ENCODE results near the gene PLCD3. TPM values are rescaled to one million over a fixed set of nuclear protein-coding genes. Genes with fewer than 3 reads are reported as not detected.
A peak's percentile ranks its signal among the peaks of the same experiment; 100 is the strongest.

Gene PLCD3
- total and polyA plus RNA-seq, 2 of the 13 experiments (the other 11 are each of a cell fraction or from before 2014, with no cell fraction given), result 11.3 to 39.1 TPM

GRCh38 chr17:45146890-45147580, 14.7 kb upstream of the PLCD3 start (continued):
- no peak for TF ChIP-seq THYN1 (CRISPR knock-in tag; IDR thresholded peaks at IDR 0.05; ENCODE audit: borderline replicate concordance, low read depth)
- no peak for TF ChIP-seq ZNF510 (CRISPR knock-in tag; IDR thresholded peaks at IDR 0.05; ENCODE audit: low read depth)
- TF ChIP-seq YY1 (IDR thresholded peaks at IDR 0.05; ENCODE audit: insufficient read depth, insufficient replicate concordance, low read depth, low read length), result peak; percentile 91
- TF ChIP-seq NCOA1 (CRISPR knock-in tag; IDR thresholded peaks at IDR 0.05), result 0 out of 2 replicates have a peak, but pooled peaks have one; percentile 22
- TF ChIP-seq ZNF230 (CRISPR knock-in tag; IDR thresholded peaks at IDR 0.05), result no peak
- TF ChIP-seq ZNF564 (CRISPR knock-in tag; IDR thresholded peaks at IDR 0.05), result no peak
- TF ChIP-seq ZNF550 (CRISPR knock-in tag; IDR thresholded peaks at IDR 0.05; ENCODE audit: borderline replicate concordance), result 0 out of 2 replicates have a peak, but pooled peaks have one; percentile 60
- no peak for TF ChIP-seq ZNF562 (CRISPR knock-in tag; IDR thresholded peaks at IDR 0.05; ENCODE audit: borderline replicate concordance)
- no peak for TF ChIP-seq TBX3 (IDR thresholded peaks at IDR 0.05; ENCODE audit: borderline replicate concordance)
- no peak for TF ChIP-seq PAWR (CRISPR knock-in tag; IDR thresholded peaks at IDR 0.05; ENCODE audit: borderline replicate concordance)
- no peak for TF ChIP-seq FOXK1 (CRISPR knock-in tag; IDR thresholded peaks at IDR 0.05; ENCODE audit: borderline replicate concordance, low read depth)
- no peak for TF ChIP-seq ZUFSP (CRISPR knock-in tag; IDR thresholded peaks at IDR 0.05; ENCODE audit: borderline replicate concordance)
- TF ChIP-seq TEAD2 (CRISPR knock-in tag; IDR thresholded peaks at IDR 0.05), result no peak
- TF ChIP-seq ZNF225 (CRISPR knock-in tag; IDR thresholded peaks at IDR 0.05), result 0 out of 2 replicates have a peak, but pooled peaks have one; percentile 19
- TF ChIP-seq ZNF720 (CRISPR knock-in tag; IDR thresholded peaks at IDR 0.05), result no peak
- no peak for TF ChIP-seq BRD4 (CRISPR knock-in tag; IDR thresholded peaks at IDR 0.05)
- TF ChIP-seq, protein P1, sequence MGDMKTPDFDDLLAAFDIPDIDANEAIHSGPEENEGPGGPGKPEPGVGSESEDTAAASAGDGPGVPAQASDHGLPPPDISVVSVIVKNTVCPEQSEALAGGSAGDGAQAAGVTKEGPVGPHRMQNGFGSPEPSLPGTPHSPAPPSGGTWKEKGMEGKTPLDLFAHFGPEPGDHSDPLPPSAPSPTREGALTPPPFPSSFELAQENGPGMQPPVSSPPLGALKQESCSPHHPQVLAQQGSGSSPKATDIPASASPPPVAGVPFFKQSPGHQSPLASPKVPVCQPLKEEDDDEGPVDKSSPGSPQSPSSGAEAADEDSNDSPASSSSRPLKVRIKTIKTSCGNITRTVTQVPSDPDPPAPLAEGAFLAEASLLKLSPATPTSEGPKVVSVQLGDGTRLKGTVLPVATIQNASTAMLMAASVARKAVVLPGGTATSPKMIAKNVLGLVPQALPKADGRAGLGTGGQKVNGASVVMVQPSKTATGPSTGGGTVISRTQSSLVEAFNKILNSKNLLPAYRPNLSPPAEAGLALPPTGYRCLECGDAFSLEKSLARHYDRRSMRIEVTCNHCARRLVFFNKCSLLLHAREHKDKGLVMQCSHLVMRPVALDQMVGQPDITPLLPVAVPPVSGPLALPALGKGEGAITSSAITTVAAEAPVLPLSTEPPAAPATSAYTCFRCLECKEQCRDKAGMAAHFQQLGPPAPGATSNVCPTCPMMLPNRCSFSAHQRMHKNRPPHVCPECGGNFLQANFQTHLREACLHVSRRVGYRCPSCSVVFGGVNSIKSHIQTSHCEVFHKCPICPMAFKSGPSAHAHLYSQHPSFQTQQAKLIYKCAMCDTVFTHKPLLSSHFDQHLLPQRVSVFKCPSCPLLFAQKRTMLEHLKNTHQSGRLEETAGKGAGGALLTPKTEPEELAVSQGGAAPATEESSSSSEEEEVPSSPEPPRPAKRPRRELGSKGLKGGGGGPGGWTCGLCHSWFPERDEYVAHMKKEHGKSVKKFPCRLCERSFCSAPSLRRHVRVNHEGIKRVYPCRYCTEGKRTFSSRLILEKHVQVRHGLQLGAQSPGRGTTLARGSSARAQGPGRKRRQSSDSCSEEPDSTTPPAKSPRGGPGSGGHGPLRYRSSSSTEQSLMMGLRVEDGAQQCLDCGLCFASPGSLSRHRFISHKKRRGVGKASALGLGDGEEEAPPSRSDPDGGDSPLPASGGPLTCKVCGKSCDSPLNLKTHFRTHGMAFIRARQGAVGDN (CRISPR knock-in tag; IDR thresholded peaks at IDR 0.05), result peak; percentile 79
- no peak for TF ChIP-seq ZZZ3 (CRISPR knock-in tag; IDR thresholded peaks at IDR 0.05; ENCODE audit: borderline replicate concordance)
- TF ChIP-seq MAZ (IDR thresholded peaks at IDR 0.05; ENCODE audit: borderline replicate concordance, low read depth, low read length), result no peak; the same call in 1 of the 2 replicates
- TF ChIP-seq MAZ (CRISPR knock-in tag; IDR thresholded peaks at IDR 0.05; ENCODE audit: low read depth), result no peak; the same call in 1 of the 2 replicates
- TF ChIP-seq, protein P2, sequence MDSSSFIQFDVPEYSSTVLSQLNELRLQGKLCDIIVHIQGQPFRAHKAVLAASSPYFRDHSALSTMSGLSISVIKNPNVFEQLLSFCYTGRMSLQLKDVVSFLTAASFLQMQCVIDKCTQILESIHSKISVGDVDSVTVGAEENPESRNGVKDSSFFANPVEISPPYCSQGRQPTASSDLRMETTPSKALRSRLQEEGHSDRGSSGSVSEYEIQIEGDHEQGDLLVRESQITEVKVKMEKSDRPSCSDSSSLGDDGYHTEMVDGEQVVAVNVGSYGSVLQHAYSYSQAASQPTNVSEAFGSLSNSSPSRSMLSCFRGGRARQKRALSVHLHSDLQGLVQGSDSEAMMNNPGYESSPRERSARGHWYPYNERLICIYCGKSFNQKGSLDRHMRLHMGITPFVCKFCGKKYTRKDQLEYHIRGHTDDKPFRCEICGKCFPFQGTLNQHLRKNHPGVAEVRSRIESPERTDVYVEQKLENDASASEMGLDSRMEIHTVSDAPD (CRISPR knock-in tag; IDR thresholded peaks at IDR 0.05), result no peak
- TF ChIP-seq HNF4G (IDR thresholded peaks at IDR 0.05; ENCODE audit: borderline replicate concordance, low read depth, low read length), result no peak
- no peak for TF ChIP-seq HNF4G (CRISPR knock-in tag; IDR thresholded peaks at IDR 0.05; ENCODE audit: borderline replicate concordance, low read depth)
